Gastrocnemius medialis (tissue), 4 donors: ENCODE data around the gene SMDT1.

Experiments used
- CTCF ChIP-seq, 5 experiments: fragments of 450-650 bp in 3 of 5; fragments of 200-600 bp in 2 of 5; sonication (generic) in 2 of 5; IDR thresholded peaks in 4 of 5; conservative IDR thresholded peaks in 1 of 5; 1 replicate in 4 of 5; 2 replicates in 1 of 5; pipeline ENCODE4 v1.5.1; 2016 to 2019; ENCODE audit warnings: antibody characterized with exemption in 5 of 5, mild to moderate bottlenecking in 3 of 5, moderate library complexity in 3 of 5
- POLR2A ChIP-seq, 2 donors: fragments of 450-650 bp; IDR thresholded peaks; one replicate each; pipeline ENCODE4 v1.6.1; 2017; ENCODE audit warnings: antibody characterized with exemption in 2 of 2, mild to moderate bottlenecking in 2 of 2, moderate library complexity in 2 of 2

- TF ChIP-seq CTCF (IDR thresholded peaks at IDR 0.05 in 4 of 5, conservative IDR thresholded peaks at IDR 0.05 in 1 of 5) (no peak), POLR2A (IDR thresholded peaks at IDR 0.05) (no peak)
Observed at GRCh38 chr22:42084874-42085273, 5.4 kb downstream of the SMDT1 start.
